ENCODE data around the gene SUMF2. TPM values are rescaled to one million over a fixed set of nuclear protein-coding genes. Genes with fewer than 3 reads are reported as not detected.

SUMF2 gene
- total and polyA plus RNA-seq, 2 of the 13 experiments (the other 11 are each of a cell fraction or from before 2014, with no cell fraction given) = 48.9 to 54.4 TPM

DNA sequence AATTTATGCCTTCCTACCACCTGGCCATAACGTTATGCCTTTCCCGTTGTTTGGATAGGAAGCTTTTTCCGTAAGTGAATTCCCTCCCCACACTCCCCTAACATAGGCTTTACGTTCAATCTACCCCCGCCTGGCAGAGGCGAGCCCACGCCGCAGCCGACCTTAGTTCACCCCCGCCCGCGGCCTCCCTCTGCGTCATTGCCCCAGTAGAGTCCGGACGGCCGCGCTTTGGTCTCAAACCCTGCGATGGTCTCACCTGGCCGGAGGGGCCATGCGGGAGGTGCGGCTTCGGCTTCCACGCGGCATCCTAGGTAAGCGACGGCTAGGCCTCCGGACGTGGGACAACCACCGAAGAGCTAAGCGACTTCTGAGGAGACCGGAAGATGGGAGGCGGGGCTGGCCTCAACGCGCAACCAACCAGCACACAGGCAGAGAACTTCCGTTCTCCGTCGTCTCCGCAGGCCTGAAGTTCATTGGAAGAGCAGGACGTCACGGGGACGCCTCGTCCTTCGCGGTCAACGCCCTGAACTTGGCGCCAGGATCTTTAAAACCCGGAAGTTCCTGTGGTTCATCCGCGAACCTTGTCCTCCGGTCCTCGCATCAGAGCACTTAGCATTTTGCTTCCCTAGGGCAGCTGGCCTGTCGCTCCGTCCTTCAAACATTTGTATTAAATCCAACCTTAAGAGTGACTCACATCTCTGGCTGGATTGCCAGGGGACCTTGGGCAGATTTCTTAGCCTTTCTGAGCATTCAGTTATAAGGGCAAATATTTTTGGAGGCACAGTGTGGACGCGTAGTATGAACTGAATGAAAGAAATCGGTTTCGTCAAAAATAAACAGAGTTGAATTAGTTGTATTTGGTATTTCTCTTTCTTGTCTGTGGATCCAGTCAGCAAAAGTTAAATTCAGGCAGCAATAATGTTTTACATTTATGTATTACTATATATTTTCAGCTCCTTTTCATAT is 42.3 kb downstream of the SUMF2 start, which contains the start of gene CHCHD2 (continued):
- TF ChIP-seq ZNF10 (CRISPR knock-in tag; IDR thresholded peaks at IDR 0.05; ENCODE audit: borderline replicate concordance, low read depth) (no peak), ZNF180 (CRISPR knock-in tag; IDR thresholded peaks at IDR 0.05; ENCODE audit: borderline replicate concordance, low read depth) (no peak), SIN3B (IDR thresholded peaks at IDR 0.05; ENCODE audit: low read length) (peak; percentile 76; the same call in 1 of the 2 replicates), SOX6 (IDR thresholded peaks at IDR 0.05) (no peak), SOX6 (CRISPR knock-in tag; IDR thresholded peaks at IDR 0.05) (no peak), SMARCE1 (IDR thresholded peaks at IDR 0.05; ENCODE audit: borderline replicate concordance) (no peak), GTF3A (CRISPR knock-in tag; conservative IDR thresholded peaks at IDR 0.05) (no peak), SAP130 (CRISPR knock-in tag; IDR thresholded peaks at IDR 0.05; ENCODE audit: low read depth) (peak; percentile 89), KLF6 (CRISPR knock-in tag; IDR thresholded peaks at IDR 0.05) (peak; percentile 54; the same call in 1 of the 2 replicates), ZBTB3 (CRISPR knock-in tag; IDR thresholded peaks at IDR 0.05; ENCODE audit: borderline replicate concordance, low read depth) (no peak), KDM6A (CRISPR knock-in tag; IDR thresholded peaks at IDR 0.05; ENCODE audit: low read depth) (no peak), ZBTB7A (CRISPR knock-in tag; IDR thresholded peaks at IDR 0.05) (no peak), RELA (CRISPR knock-in tag; IDR thresholded peaks at IDR 0.05) (0 out of 2 replicates have a peak, but pooled peaks have one; percentile 40), ELF4 (CRISPR knock-in tag; IDR thresholded peaks at IDR 0.05; ENCODE audit: borderline replicate concordance) (peak; percentile 92; the same call in 1 of the 2 replicates), ZFP62 (CRISPR knock-in tag; IDR thresholded peaks at IDR 0.05) (no peak), SRF (IDR thresholded peaks at IDR 0.05; ENCODE audit: low read depth, low read length) (0 out of 2 replicates have a peak, but pooled peaks have one; percentile 46), ZNF605 (CRISPR knock-in tag; IDR thresholded peaks at IDR 0.05) (peak; percentile 96), ZNF768 (CRISPR knock-in tag; IDR thresholded peaks at IDR 0.05) (peak; percentile 69; the same call in 1 of the 2 replicates), SP5 (CRISPR knock-in tag; IDR thresholded peaks at IDR 0.05; ENCODE audit: borderline replicate concordance, low read depth) (0 out of 2 replicates have a peak, but pooled peaks have one; percentile 16), ZFP41 (CRISPR knock-in tag; IDR thresholded peaks at IDR 0.05; ENCODE audit: borderline replicate concordance) (peak; percentile 91; the same call in 1 of the 2 replicates), GABPB1 (CRISPR knock-in tag; IDR thresholded peaks at IDR 0.05) (peak; percentile 98), ZNF333 (CRISPR knock-in tag; IDR thresholded peaks at IDR 0.05; ENCODE audit: borderline replicate concordance) (0 out of 2 replicates have a peak, but pooled peaks have one; percentile 60)
- TF ChIP-seq, protein P1, sequence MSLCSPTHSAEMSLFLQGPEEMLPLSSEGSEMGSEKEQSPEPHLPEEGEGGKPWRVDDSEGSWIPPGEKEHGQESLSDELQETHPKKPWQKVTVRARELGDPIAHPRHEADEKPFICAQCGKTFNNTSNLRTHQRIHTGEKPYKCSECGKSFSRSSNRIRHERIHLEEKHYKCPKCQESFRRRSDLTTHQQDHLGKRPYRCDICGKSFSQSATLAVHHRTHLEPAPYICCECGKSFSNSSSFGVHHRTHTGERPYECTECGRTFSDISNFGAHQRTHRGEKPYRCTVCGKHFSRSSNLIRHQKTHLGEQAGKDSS (CRISPR knock-in tag; IDR thresholded peaks at IDR 0.05; ENCODE audit: borderline replicate concordance, low read depth) = peak; percentile 70; the same call in 1 of the 2 replicates
- TF ChIP-seq, protein P2, sequence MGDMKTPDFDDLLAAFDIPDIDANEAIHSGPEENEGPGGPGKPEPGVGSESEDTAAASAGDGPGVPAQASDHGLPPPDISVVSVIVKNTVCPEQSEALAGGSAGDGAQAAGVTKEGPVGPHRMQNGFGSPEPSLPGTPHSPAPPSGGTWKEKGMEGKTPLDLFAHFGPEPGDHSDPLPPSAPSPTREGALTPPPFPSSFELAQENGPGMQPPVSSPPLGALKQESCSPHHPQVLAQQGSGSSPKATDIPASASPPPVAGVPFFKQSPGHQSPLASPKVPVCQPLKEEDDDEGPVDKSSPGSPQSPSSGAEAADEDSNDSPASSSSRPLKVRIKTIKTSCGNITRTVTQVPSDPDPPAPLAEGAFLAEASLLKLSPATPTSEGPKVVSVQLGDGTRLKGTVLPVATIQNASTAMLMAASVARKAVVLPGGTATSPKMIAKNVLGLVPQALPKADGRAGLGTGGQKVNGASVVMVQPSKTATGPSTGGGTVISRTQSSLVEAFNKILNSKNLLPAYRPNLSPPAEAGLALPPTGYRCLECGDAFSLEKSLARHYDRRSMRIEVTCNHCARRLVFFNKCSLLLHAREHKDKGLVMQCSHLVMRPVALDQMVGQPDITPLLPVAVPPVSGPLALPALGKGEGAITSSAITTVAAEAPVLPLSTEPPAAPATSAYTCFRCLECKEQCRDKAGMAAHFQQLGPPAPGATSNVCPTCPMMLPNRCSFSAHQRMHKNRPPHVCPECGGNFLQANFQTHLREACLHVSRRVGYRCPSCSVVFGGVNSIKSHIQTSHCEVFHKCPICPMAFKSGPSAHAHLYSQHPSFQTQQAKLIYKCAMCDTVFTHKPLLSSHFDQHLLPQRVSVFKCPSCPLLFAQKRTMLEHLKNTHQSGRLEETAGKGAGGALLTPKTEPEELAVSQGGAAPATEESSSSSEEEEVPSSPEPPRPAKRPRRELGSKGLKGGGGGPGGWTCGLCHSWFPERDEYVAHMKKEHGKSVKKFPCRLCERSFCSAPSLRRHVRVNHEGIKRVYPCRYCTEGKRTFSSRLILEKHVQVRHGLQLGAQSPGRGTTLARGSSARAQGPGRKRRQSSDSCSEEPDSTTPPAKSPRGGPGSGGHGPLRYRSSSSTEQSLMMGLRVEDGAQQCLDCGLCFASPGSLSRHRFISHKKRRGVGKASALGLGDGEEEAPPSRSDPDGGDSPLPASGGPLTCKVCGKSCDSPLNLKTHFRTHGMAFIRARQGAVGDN (CRISPR knock-in tag; IDR thresholded peaks at IDR 0.05) = peak; percentile 95
- TF ChIP-seq, protein P3, sequence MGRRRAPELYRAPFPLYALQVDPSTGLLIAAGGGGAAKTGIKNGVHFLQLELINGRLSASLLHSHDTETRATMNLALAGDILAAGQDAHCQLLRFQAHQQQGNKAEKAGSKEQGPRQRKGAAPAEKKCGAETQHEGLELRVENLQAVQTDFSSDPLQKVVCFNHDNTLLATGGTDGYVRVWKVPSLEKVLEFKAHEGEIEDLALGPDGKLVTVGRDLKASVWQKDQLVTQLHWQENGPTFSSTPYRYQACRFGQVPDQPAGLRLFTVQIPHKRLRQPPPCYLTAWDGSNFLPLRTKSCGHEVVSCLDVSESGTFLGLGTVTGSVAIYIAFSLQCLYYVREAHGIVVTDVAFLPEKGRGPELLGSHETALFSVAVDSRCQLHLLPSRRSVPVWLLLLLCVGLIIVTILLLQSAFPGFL (CRISPR knock-in tag; IDR thresholded peaks at IDR 0.05) = no peak

Measured in HepG2 (cell line).